GM19193 (cell line): ENCODE measurements around the gene RNFT2.

Experiments
- POLR2A ChIP-seq: IDR thresholded peaks from 4 replicates; pipeline ENCODE4 v1.6.1; 2011; ENCODE audit not compliant: insufficient read depth, insufficient read length; ENCODE audit errors: extremely low read depth

RNFT2 gene

GRCh38 chr12:116701432-116701831, 36.7 kb upstream of the RNFT2 start:
- no peak for TF ChIP-seq POLR2A

- no peak for TF ChIP-seq POLR2A
Measured at GRCh38 chr12:116703214-116703795, 34.8 kb upstream of the RNFT2 start.

- TF ChIP-seq POLR2A = no peak
Measured at GRCh38 chr12:116707751-116708150, 30.4 kb upstream of the RNFT2 start.

GRCh38 chr12:116708826-116709756, 29.0 kb upstream of the RNFT2 start:
- TF ChIP-seq POLR2A = no peak

GRCh38 chr12:116709768-116710167, 28.3 kb upstream of the RNFT2 start:
- no peak for TF ChIP-seq POLR2A

GRCh38 chr12:116710370-116711150, 27.6 kb upstream of the RNFT2 start:
- TF ChIP-seq POLR2A = no peak

GRCh38 chr12:116712458-116713303, 25.4 kb upstream of the RNFT2 start:
- no peak for TF ChIP-seq POLR2A

GRCh38 chr12:116713527-116713926, 24.6 kb upstream of the RNFT2 start:
- TF ChIP-seq POLR2A = no peak

- TF ChIP-seq POLR2A = no peak
Measured at GRCh38 chr12:116714175-116714574, 23.9 kb upstream of the RNFT2 start.

- TF ChIP-seq POLR2A = no peak
Measured at GRCh38 chr12:116717466-116718437, 20.4 kb upstream of the RNFT2 start.

- TF ChIP-seq POLR2A = no peak
Measured at GRCh38 chr12:116718655-116719454, 19.3 kb upstream of the RNFT2 start.

- no peak for TF ChIP-seq POLR2A
Measured at GRCh38 chr12:116719731-116720528, 18.2 kb upstream of the RNFT2 start.

- no peak for TF ChIP-seq POLR2A
Measured at GRCh38 chr12:116722245-116722644, 15.9 kb upstream of the RNFT2 start.
